GM12875 (cell line): ENCODE data around the gene ERC2.

Experiments
- H3K4me3 ChIP-seq: one replicate; pipeline ENCODE4 v1.5.1; 2011; ENCODE audit warnings: low read depth, low read length, control low read depth
- TF ChIP-seq, protein P1 (sequence below): IDR thresholded peaks from 2 replicates; pipeline ENCODE4 v1.5.1; 2011; ENCODE audit warnings: low read depth, mild to moderate bottlenecking, control low read depth, inconsistent platforms, low read length, moderate library complexity, borderline replicate concordance; ENCODE audit not compliant: insufficient read depth

The ERC2 gene

DNA sequence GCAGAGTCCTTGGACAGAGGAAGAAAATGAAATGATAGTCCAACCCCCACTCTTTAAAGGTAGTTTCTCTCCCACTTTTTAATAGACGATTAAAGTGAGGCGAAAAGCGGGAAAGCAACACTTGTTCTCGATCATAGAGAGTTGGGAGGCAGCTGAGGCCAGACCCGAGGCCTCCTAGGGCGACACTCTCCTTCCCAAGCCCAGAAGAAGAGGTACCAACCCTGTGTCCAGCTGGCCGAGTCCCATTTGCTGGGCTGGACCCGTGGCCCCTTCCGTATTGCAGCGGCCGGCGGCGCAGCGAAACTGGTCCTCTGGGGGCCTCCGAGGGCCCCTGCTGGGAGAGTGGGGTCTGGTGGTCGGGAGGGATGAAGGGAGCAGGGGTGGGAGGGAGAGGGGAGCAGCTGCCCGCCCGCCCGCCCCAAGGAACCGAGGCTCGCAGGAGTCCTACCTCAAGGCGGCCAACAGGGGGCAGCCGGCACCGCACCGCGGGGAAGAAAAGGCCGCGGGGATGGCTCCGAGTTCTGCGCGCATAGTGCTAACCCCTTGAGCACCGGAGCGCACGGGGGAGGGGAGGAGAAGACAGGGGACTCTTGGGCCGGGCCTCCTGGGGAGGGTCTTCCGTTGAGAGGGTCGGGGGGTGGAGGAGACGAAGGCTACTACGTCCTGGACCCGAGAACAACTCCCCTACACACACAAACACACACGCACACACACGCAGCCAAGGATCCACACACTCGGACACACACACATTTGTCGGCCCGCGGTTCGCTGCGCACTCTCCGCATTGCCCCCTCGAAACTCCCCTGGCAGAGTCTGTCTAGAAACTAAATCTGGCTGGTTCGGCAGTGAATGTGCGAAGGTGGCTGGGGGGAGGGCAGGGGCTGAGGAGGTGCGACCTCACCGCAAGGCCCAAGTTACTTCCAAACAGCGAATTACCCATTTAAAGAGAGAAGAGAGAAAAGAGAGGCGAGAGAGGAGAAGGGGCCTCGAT is 983.2 kb downstream of the ERC2 start:
- H3K4me3 ChIP-seq = no peak overlapping the region
- TF ChIP-seq, protein P1, sequence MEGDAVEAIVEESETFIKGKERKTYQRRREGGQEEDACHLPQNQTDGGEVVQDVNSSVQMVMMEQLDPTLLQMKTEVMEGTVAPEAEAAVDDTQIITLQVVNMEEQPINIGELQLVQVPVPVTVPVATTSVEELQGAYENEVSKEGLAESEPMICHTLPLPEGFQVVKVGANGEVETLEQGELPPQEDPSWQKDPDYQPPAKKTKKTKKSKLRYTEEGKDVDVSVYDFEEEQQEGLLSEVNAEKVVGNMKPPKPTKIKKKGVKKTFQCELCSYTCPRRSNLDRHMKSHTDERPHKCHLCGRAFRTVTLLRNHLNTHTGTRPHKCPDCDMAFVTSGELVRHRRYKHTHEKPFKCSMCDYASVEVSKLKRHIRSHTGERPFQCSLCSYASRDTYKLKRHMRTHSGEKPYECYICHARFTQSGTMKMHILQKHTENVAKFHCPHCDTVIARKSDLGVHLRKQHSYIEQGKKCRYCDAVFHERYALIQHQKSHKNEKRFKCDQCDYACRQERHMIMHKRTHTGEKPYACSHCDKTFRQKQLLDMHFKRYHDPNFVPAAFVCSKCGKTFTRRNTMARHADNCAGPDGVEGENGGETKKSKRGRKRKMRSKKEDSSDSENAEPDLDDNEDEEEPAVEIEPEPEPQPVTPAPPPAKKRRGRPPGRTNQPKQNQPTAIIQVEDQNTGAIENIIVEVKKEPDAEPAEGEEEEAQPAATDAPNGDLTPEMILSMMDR = peak; percentile 80

DNA sequence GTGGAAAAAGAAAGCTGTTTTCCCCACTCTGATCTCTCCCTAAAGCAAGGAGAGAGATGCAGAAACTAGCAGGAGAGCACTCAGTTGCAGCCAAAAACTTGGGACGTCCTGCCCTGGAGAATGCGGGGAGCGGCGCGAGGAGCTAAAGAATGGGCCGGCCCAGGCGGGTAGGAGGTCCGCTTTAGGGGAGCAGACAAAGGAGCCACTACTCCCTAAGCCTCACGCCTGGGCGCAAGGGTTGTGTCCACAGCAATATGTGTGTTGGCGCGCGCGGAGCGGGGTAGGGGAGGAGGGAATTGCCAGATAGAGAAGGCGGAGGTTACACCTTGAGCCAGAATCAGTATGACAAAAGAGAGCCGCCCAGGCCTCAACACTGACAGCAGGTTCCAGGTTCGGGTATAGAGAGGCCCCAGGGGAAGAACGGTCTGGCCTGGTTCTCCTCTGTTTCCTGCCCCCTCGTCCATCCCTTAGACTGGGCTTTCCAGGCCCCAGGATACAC is 984.0 kb downstream of the ERC2 start:
- TF ChIP-seq, protein P1 = no peak
- no peak overlapping the region for H3K4me3 ChIP-seq

DNA sequence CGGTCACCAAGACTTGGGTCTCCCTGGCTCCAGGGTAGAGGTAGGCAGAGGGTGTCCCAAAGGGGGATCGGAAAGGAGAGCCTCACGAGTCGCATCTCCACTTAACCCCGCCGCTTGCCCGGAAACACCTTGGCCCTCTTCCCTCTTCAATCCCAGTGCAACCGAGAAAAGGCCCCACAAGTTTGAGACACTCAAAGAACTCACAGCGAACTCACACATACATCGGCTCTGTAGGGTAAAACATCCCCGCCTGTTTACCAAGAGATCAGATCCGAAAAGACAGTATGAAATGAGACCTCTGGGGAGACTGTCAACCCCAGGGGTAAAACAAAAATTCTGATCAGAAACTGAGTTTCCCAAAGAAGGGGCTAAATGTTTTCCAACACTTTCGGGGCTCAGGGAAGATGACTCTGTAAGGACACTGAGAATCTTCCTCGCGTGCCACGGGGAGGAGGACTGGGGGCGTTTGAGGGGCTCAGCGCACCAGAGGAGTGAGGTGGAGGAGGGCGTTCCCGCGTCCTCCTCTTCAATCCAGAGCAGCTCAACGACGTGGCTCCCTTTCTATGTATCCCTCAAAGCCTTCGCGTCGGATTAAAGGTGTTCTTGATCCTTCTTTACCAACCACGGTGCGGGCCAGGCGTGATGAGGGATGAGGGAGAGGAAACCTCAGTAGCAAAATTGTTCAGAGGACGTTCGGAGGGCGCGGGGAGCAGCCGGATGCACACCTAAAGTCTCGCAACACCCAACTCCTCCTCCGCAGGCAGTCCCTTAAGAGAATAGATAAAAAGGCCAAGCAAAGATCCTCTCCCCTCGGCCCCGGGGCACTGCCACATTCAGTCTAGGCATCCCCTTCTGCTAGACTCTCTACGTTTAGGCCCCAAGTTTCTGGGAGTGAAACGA is 984.8 kb downstream of the ERC2 start:
- TF ChIP-seq, protein P1 = no peak
- H3K4me3 ChIP-seq = no peak overlapping the region

DNA sequence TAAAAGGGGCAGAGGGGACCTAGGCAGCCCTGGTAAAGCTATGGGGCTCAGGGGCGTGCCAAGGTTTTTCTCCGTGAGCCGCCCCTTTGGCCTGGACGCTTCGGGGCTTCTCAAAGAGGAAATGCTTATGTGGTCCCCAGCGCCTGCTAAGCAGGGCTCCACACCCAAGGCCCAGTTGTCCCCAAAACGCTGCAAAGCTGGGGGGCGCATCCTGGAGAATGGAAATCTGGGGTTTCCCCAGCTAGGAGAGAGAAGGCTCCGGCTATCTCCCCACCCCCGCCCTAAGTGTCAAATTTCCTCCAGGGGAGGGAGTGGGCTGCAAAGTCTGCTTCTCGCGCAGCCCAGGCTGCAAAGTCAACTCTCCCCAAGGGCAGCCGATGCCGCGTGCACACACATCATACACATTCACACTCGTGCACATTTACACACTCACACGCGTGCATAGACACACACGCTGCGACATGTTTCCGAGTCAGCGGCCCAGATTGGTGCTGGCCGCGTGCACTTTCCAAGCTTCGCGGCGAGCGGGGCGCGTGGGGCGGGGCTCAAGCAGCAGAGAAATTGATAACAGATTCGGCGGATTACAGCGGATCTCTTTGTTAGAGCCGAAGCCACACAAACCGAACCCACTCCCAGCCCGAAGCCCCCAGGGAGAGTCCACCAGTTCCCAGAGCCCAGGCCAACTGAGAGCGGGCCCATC is 985.6 kb downstream of the ERC2 start:
- TF ChIP-seq, protein P1 = no peak

DNA sequence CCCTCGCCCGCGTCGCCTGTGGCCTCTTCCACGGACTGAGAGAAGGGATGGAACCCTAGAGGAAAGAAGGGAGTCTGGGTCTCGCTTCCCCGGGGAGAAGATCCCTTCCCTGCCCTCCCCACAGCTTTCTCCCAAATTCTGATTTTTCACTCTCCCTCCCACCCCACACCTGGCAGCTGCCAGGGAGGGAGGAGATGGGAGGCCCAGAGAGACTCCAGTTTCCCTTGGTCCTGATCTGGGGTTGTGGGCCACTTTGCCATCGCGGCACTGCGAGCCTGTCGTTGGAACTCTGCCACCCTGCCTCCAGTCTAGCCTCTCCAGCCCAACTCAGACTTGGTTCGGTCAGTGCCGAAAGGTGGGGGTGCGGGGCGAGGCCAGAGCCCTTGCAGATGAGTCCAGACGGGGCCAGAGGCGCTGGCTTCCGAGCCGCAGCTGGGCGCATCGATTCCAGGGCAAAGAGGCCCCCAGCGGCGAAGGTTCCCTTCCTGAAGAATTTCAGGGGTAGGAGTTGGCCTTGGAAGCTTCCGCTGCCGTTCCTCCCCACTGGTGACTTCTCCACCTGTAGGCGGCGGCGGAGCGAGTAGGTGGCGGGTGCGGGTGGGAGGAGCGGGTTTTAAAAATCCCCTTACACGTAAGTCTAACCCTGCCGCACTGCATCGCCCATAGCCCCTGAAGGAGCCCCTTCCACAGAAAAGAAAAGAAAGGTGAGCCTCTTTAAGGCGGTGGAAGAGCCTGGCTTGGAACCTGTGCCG is 986.3 kb downstream of the ERC2 start:
- no peak overlapping the region for H3K4me3 ChIP-seq
- TF ChIP-seq, protein P1 = 0 out of 2 replicates have a peak, but pooled peaks have one; percentile 1

More for the DNA sequence above, 985.6 kb downstream of the ERC2 start:
- H3K4me3 ChIP-seq = no peak overlapping the region

DNA sequence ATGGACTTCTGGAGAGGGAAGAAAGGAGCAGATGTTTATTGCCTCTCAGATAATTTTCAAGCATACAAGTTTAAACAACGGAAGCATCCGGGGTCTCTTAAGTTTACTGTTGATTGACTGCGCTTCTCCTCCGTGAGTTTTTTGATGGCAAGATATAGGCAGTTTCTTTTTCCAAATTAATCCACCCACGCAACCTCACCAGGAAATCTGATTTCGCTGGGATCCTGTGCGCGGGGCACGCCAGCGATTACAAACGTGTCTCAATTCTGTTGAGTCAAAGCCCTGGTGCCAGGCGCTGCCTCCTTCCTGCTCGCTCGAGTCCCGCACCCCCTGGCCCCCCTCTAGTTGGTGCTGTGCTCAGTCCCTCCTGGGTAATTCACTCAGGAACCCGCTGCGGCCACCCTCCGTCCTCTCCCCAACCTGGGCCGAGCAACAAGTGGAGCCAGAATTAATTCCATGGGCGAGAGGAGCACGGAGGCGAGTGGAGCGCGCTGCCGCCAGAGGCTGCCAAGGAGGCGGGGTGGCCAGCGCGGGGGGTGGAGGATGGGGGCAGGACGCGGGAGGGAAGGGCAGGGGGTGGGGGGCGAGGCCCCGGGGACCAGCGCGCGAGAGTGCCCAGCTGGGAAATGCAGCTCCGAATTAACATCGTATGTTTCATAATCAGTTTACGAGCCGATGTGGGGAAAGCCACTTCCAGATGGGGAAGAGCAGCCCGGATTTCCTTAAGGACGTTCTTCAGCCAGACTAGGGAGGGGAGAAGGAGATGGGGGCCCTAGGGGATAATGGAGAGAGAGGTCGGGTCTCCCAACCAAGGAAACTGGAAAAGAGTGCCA is 987.1 kb downstream of the ERC2 start:
- H3K4me3 ChIP-seq = no peak overlapping the region
- TF ChIP-seq, protein P1 = no peak
